Measurements from ENCODE around the gene SSBP3.

GRCh38 chr1:54342742-54343687 is 63.2 kb downstream of the SSBP3 start:
- TF ChIP-seq POLR2A (IDR thresholded peaks at IDR 0.05): no peak
- TF ChIP-seq, protein P1, sequence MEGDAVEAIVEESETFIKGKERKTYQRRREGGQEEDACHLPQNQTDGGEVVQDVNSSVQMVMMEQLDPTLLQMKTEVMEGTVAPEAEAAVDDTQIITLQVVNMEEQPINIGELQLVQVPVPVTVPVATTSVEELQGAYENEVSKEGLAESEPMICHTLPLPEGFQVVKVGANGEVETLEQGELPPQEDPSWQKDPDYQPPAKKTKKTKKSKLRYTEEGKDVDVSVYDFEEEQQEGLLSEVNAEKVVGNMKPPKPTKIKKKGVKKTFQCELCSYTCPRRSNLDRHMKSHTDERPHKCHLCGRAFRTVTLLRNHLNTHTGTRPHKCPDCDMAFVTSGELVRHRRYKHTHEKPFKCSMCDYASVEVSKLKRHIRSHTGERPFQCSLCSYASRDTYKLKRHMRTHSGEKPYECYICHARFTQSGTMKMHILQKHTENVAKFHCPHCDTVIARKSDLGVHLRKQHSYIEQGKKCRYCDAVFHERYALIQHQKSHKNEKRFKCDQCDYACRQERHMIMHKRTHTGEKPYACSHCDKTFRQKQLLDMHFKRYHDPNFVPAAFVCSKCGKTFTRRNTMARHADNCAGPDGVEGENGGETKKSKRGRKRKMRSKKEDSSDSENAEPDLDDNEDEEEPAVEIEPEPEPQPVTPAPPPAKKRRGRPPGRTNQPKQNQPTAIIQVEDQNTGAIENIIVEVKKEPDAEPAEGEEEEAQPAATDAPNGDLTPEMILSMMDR (IDR thresholded peaks at IDR 0.05): no peak
